K562 (cell line): ENCODE results near the gene HELZ2. TPM values are rescaled to one million over a fixed set of nuclear protein-coding genes. Genes with fewer than 3 reads are reported as not detected.
A peak's percentile ranks its signal among the peaks of the same experiment; 100 is the strongest.

ENCODE experiments used
- ATAC-seq: fragments of 200-7000 bp; cut with Tn5 transposase; 3 replicates; pipeline ENCODE4 v1.9.1; 2020; ENCODE audit warnings: moderate library complexity
- BruUV-seq: library from RNA; stranded (reverse); fragments of 400-500 nt; replicated peaks from 2 replicates; lab custom pipeline; 2021; lab: Mats Ljungman, UMichigan
- CTCF ChIA-PET: fragments of 300-600 bp; formaldehyde crosslinking; extraction: SDS; loops from one replicate; lab custom pipeline; 2021; ENCODE audit warnings: low intra/inter-chr PET ratio; lab: Yijun Ruan, JAX
- POLR2A ChIA-PET: fragments of 300-600, 350-650 bp; sonication (Branson Sonifier 250); formaldehyde crosslinking; extraction: SDS; loops from one replicate; lab custom pipeline; 2021; ENCODE audit warnings: antibody characterized with exemption, inconsistent platforms; lab: Yijun Ruan, JAX
- DNase-seq, 4 experiments: peaks; one replicate each; pipeline versions ENCODE4 v3.0.0 to v3.0.0-alpha.2; 2011 to 2018; ENCODE audit warnings: low spot score in 3 of 4, mixed read lengths in 3 of 4; ENCODE audit errors: extremely low read depth in 1 of 4
- FAIRE-seq: peaks from 2 replicates; lab custom pipeline; 2011; peaks lifted over from hg19 to GRCh38; lab: Jason Lieb, UNC
- H2AFZ ChIP-seq: 2 replicates; pipeline ENCODE4 v1.6.0; 2011; ENCODE audit warnings: low read depth, low read length, control low read depth, inconsistent platforms
- H3K27ac ChIP-seq: fragments of 200-600 bp; 3 replicates; pipeline ENCODE4 v1.8.0; 2011; ENCODE audit warnings: low read depth, mild to moderate bottlenecking, control low read depth, inconsistent platforms, low read length, moderate library complexity, mixed read lengths; ENCODE audit errors: extremely low read depth
- H3K27me3 ChIP-seq, 2 experiments: fragments of 300-600 bp in 1 of 2; 2 replicates in 1 of 2; 3 replicates in 1 of 2; pipeline versions ENCODE4 v1.6.0 to v1.8.0; 2011; ENCODE audit warnings: inconsistent platforms in 2 of 2, low read length in 2 of 2, mild to moderate bottlenecking in 1 of 2, mixed read lengths in 1 of 2, moderate library complexity in 1 of 2; ENCODE audit not compliant: control insufficient read depth in 2 of 2, insufficient read depth in 2 of 2
- H3K36me3 ChIP-seq: fragments of 300-600 bp; 3 replicates; pipeline ENCODE4 v1.8.0; 2011; ENCODE audit warnings: mild to moderate bottlenecking, low read length, inconsistent platforms; ENCODE audit not compliant: control insufficient read depth, insufficient read depth
- H3K4me1 ChIP-seq, 2 experiments: fragments of 200-600 bp in 1 of 2; replicated peaks in 1 of 2; 2 replicates in 1 of 2; 3 replicates in 1 of 2; pipeline versions ENCODE4 v1.5.1 to v1.8.0; 2011; ENCODE audit warnings: inconsistent platforms in 2 of 2, low read length in 2 of 2, mild to moderate bottlenecking in 1 of 2, mixed read lengths in 1 of 2, moderate library complexity in 1 of 2; ENCODE audit not compliant: control insufficient read depth in 2 of 2, insufficient read depth in 2 of 2
- H3K4me2 ChIP-seq: 2 replicates; pipeline ENCODE4 v1.6.1; 2011; ENCODE audit warnings: low read length, control low read depth, inconsistent platforms, mixed read lengths; ENCODE audit not compliant: insufficient read depth
- H3K4me3 ChIP-seq: fragments of 200-600 bp; sonication (generic), shearing (Covaris generic); 2 replicates; pipeline ENCODE4 v1.5.1; 2016; ENCODE audit warnings: control low read depth, inconsistent platforms
- H3K79me2 ChIP-seq: fragments of 200-600 bp; 3 replicates; pipeline ENCODE4 v1.8.0; 2011; ENCODE audit warnings: low read length, inconsistent platforms; ENCODE audit not compliant: control insufficient read depth, insufficient read depth
- H3K9ac ChIP-seq, 2 experiments: 2 replicates each; pipeline versions ENCODE4 v1.6.0 to v1.6.1; 2011; ENCODE audit warnings: low read depth in 2 of 2, low read length in 2 of 2, control low read depth in 1 of 2, inconsistent platforms in 1 of 2, mild to moderate bottlenecking in 1 of 2, mixed read lengths in 1 of 2; ENCODE audit not compliant: insufficient read depth in 1 of 2
- H3K9me1 ChIP-seq: one replicate; pipeline ENCODE4 v1.6.0; 2011; ENCODE audit warnings: inconsistent platforms, mild to moderate bottlenecking, low read length, moderate library complexity; ENCODE audit not compliant: control insufficient read depth, insufficient read depth
- H3K9me3 ChIP-seq: replicated peaks from 2 replicates; pipeline ENCODE4 v1.5.1; 2011; ENCODE audit warnings: low read depth, low read length, inconsistent platforms; ENCODE audit not compliant: control insufficient read depth, insufficient read depth
- H4K20me1 ChIP-seq: replicated peaks from 2 replicates; pipeline ENCODE4 v1.6.1; 2011; ENCODE audit warnings: low read length, inconsistent platforms, mixed read lengths; ENCODE audit not compliant: control insufficient read depth, insufficient read depth
- ELK3 ChIP-seq: fragments of 450-650 bp; formaldehyde crosslinking; IDR thresholded peaks from 2 replicates; pipeline ENCODE4 v1.4.0; 2020; ENCODE audit warnings: mild to moderate bottlenecking
- HCFC1 ChIP-seq: IDR thresholded peaks from 2 replicates; pipeline ENCODE4 v1.6.1; 2012; ENCODE audit warnings: low read depth, low read length, improper control_type of control experiment
- KDM2B ChIP-seq: fragments of 250-450 bp; sonication (Bioruptor Pico); IDR thresholded peaks from 2 replicates; pipeline ENCODE4 v1.8.0; 2021; ENCODE audit warnings: mild to moderate bottlenecking, moderate library complexity
- MAFK ChIP-seq: IDR thresholded peaks from 2 replicates; pipeline ENCODE4 v1.6.1; 2011; ENCODE audit warnings: low read length, improper control_type of control experiment
- MXD1 ChIP-seq: fragments of 250-450 bp; sonication (Bioruptor Pico); IDR thresholded peaks from 2 replicates; pipeline ENCODE4 v1.8.0; 2021; ENCODE audit warnings: borderline replicate concordance, mild to moderate bottlenecking, moderate library complexity; ENCODE audit not compliant: poor library complexity, severe bottlenecking
- NCOR1 ChIP-seq: fragments of 450-650 bp; IDR thresholded peaks from 2 replicates; pipeline ENCODE4 v1.6.1; 2016; ENCODE audit warnings: mild to moderate bottlenecking, moderate library complexity
- RBM34 ChIP-seq: fragments of 200-400 bp; formaldehyde crosslinking; IDR thresholded peaks from 2 replicates; pipeline ENCODE4 v1.6.1; 2018; ENCODE audit warnings: low read length, borderline replicate concordance; ENCODE audit not compliant: insufficient read depth
- USF2 ChIP-seq: sonication (generic); formaldehyde crosslinking; IDR thresholded peaks from 2 replicates; pipeline ENCODE4 v1.5.0; 2020; ENCODE audit warnings: missing genetic modification reagents
- ZMIZ1 ChIP-seq, 2 experiments: fragments of 150-350 bp in 1 of 2; IDR thresholded peaks; 2 replicates each; pipeline ENCODE4 v1.6.1; 2012 to 2016; ENCODE audit warnings: low read depth in 2 of 2, low read length in 2 of 2, mild to moderate bottlenecking in 1 of 2, moderate library complexity in 1 of 2
- ZNF436 ChIP-seq: fragments of 250-450, 450-650 bp; sonication (Bioruptor Pico); formaldehyde crosslinking; IDR thresholded peaks from 2 replicates; pipeline ENCODE4 v1.7.0; 2020; ENCODE audit warnings: mild to moderate bottlenecking
- ZNF592 ChIP-seq: fragments of 450-650 bp; IDR thresholded peaks from 2 replicates; pipeline ENCODE4 v1.6.1; 2017; ENCODE audit warnings: antibody characterized with exemption, mild to moderate bottlenecking
- WGBS: fragments of 100-300 bp; shearing (Covaris generic); methylation state at CpG from one replicate; pipeline ENCODE4 v1.1.6; 2016; ENCODE audit warnings: low coverage, mixed read lengths; ENCODE audit not compliant: insufficient coverage; ENCODE audit errors: missing lambda C conversion rate; 5-methylcytosine and 5-hydroxymethylcytosine counted together
- in situ Hi-C: fragments of 300-500 bp; cut with MboI; formaldehyde crosslinking; loops from 4 replicates; pipeline ENCODE4 v1.15.0; 2018; ENCODE audit warnings: inconsistent platforms, mixed read lengths
- intact Hi-C: fragments of 100-400 bp; cut with micrococcal nuclease; formaldehyde crosslinking; loops from 2 replicates; pipeline ENCODE4 v1.14.2; 2022
- polyA plus RNA-seq, 8 experiments: library from polyadenylated mRNA; depleted of rRNA in 4 of 8; stranded (reverse) in 5 of 8; unstranded in 3 of 8; fragments of >200 nt; fragmentation: Nextera tagmentation in 2 of 8; fragmentation: Illumina TruSeq in 1 of 8; extraction: Ambion mirVana in 2 of 8; extraction: Trizol in 1 of 8; gene quantifications; 2 replicates each; pipeline versions ENCODE4 v1.2.1 to v1.2.3, GENCODE V29; 2011 to 2014; ENCODE audit warnings: inconsistent platforms in 1 of 8, missing spikeins in 1 of 8
- total RNA-seq, 7 experiments: library from RNA; depleted of rRNA in 6 of 7; stranded (reverse); fragments of >200 nt in 6 of 7; fragmentation: Illumina TruSeq in 2 of 7; extraction: Trizol in 2 of 7; gene quantifications; 2 replicates each; pipeline versions ENCODE4 v1.2.1 to v1.2.3, GENCODE V29; 2011 to 2021; ENCODE audit warnings: low replicate concordance in 1 of 7

Gene HELZ2
- total and polyA plus RNA-seq, 9 of the 15 experiments (the other 6 are each of a cell fraction or from before 2014, with no cell fraction given) = 0.03 to 7.8 (median 2.9) TPM; not detected in 1

GRCh38 chr20:63551068-63551467 lies 23.0 kb downstream of the HELZ2 start:
- H2AFZ ChIP-seq = no peak overlapping the region
- CTCF ChIA-PET = no interaction called here

More at GRCh38 chr20:63551068-63551467, 23.0 kb downstream of the HELZ2 start:
- H3K9me3 ChIP-seq = no peaks in the 10 kb centered on the region
- peaks cover 0 to 16% of the 10 kb centered on the region in 2 experiments; a peak in 2 of 5 replicates for H3K27me3 ChIP-seq
- H3K4me1 ChIP-seq = peaks cover 15 to 74% of the 10 kb centered on the region in 2 experiments
- intact Hi-C loops (loop anchor here (10.0 kb wide), 1 partner anchor 314 kb away; the partner anchor contains the start of genes ABHD16B and TPD52L2), in situ Hi-C loops (no loop called here)
- no peak overlapping the region for H3K4me3 ChIP-seq
- no peaks in the 10 kb centered on the region for H3K9me1 ChIP-seq
- H3K27ac ChIP-seq = no peak overlapping the region
- H4K20me1 ChIP-seq = no peaks in the 10 kb centered on the region
- POLR2A ChIA-PET = no interaction called here
- no peak overlapping the region for H3K4me2 ChIP-seq
- FAIRE-seq (peak; percentile 69), DNase-seq (no peak), ATAC-seq (no peak)
- BruUV-seq = no TSS peak
- H3K79me2 ChIP-seq = no peaks in the 10 kb centered on the region
- 47% methylated on average over 9 of the region's 9 CpGs for WGBS
- no peaks in the 10 kb centered on the region for H3K36me3 ChIP-seq
- 0 out of 4 replicates have a peak overlapping the region, but pooled peaks of 1 of the 2 experiments have one; percentile 2 for H3K9ac ChIP-seq
- TF ChIP-seq ZNF436 (CRISPR knock-in tag) (no peak), NCOR1 (no peak), USF2 (CRISPR knock-in tag) (no peak), ZMIZ1 (IDR thresholded peaks at IDR 0.05; ENCODE audit: low read depth in 2 of 2, low read length in 2 of 2) (no peak), HCFC1 (no peak), RBM34 (no peak), ELK3 (CRISPR knock-in tag) (no peak), KDM2B (CRISPR knock-in tag) (no peak), ZNF592 (no peak), MXD1 (CRISPR knock-in tag) (no peak), MAFK (no peak)
